Measurements from ENCODE around the gene FGD6.
A peak's percentile ranks its signal among the peaks of the same experiment; 100 is the strongest.

FGD6 gene

DNA sequence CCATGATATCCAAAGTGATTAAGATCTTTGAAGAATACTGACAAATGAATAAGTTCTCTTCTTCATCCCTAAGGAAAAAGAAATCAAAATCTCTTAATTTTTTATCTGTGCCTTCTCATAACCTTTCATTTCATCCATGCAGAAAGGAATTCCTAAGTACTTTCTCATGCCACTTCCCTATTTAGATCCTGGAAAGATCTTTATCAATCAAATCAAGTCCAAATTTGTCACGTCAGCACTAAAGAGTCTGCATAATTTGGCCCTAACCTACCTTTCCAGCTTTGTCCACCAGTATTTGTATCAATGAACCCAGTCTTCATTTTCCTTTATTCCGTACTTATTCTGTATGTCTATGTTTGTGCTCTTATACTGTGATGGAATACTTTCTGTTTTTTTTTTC, 41.5 kb upstream of the FGD6 start:
- Histone ChIP-seq H3K36me3 (peaks cover 65% of the 10 kb centered on the region), H3K27me3 (no peaks in the 10 kb centered on the region), H3K9me3 (no peaks in the 10 kb centered on the region), H3K4me3 (ENCODE audit: low read depth, low read length) (no peak overlapping the region), H3K4me1 (no peaks in the 10 kb centered on the region)
- TF ChIP-seq, protein P1, sequence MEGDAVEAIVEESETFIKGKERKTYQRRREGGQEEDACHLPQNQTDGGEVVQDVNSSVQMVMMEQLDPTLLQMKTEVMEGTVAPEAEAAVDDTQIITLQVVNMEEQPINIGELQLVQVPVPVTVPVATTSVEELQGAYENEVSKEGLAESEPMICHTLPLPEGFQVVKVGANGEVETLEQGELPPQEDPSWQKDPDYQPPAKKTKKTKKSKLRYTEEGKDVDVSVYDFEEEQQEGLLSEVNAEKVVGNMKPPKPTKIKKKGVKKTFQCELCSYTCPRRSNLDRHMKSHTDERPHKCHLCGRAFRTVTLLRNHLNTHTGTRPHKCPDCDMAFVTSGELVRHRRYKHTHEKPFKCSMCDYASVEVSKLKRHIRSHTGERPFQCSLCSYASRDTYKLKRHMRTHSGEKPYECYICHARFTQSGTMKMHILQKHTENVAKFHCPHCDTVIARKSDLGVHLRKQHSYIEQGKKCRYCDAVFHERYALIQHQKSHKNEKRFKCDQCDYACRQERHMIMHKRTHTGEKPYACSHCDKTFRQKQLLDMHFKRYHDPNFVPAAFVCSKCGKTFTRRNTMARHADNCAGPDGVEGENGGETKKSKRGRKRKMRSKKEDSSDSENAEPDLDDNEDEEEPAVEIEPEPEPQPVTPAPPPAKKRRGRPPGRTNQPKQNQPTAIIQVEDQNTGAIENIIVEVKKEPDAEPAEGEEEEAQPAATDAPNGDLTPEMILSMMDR (IDR thresholded peaks at IDR 0.05; ENCODE audit: low read depth, low read length) = no peak
- DNase-seq = no peak

GRCh38 chr12:95258151-95258550, 40.9 kb upstream of the FGD6 start:
- DNase-seq = no peak
- Histone ChIP-seq H3K36me3 (peaks cover 67% of the 10 kb centered on the region), H3K4me3 (ENCODE audit: low read depth, low read length) (no peak overlapping the region), H3K4me1 (no peaks in the 10 kb centered on the region), H3K9me3 (no peaks in the 10 kb centered on the region), H3K27me3 (no peaks in the 10 kb centered on the region)
- TF ChIP-seq, protein P1 (IDR thresholded peaks at IDR 0.05; ENCODE audit: low read depth, low read length) = no peak

DNA sequence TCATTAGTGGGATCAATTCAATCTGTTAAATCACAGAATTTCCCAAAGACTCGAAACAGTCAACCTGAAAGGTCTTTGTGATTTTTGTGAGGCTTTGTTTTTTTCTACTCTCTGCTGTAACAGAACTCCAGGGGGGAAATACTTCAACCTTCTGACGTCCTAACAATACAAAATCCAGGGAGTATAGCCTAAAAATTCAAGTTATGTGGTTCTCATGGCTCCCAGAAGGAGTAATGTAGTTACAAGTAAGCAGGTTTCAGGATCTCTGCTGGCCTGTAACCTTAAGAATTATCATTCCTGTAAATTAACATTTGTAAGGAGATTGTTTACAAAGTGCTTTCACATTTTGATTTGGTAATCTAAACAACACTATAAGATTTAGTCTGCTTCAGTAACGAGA, 40.3 kb upstream of the FGD6 start:
- Histone ChIP-seq H3K27me3 (no peaks in the 10 kb centered on the region), H3K4me1 (no peaks in the 10 kb centered on the region), H3K9me3 (no peaks in the 10 kb centered on the region), H3K4me3 (ENCODE audit: low read depth, low read length) (no peak overlapping the region), H3K36me3 (peaks cover 67% of the 10 kb centered on the region)
- DNase-seq = no peak
- TF ChIP-seq, protein P1 (IDR thresholded peaks at IDR 0.05; ENCODE audit: low read depth, low read length) = no peak

DNA sequence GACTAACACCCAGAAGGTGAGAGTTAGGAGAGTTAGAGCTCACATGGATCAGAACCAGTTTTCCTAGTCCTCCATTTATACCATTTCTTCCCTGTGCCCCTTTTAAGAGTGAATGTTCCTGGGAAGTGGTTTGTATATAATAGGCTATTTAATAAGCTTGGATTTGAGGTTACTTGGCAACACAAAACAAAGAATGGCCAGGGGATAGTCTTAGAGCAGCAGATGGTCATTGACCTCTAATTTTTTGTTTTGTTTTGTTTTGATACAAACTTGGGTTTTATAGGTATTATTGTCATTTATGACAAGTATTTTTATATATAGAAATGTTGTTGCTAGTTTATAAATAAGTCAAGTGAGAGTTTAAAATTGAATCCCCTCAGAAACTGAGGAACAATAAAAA, 36.1 kb upstream of the FGD6 start:
- Histone ChIP-seq H3K27me3 (no peaks in the 10 kb centered on the region), H3K36me3 (peaks cover 65% of the 10 kb centered on the region), H3K4me3 (ENCODE audit: low read depth, low read length) (no peak overlapping the region), H3K4me1 (peaks cover 11% of the 10 kb centered on the region), H3K9me3 (no peaks in the 10 kb centered on the region)
- no peak for DNase-seq
- TF ChIP-seq, protein P1 (IDR thresholded peaks at IDR 0.05; ENCODE audit: low read depth, low read length) = no peak

- Histone ChIP-seq H3K27me3 (no peaks in the 10 kb centered on the region), H3K36me3 (peaks cover 20% of the 10 kb centered on the region), H3K9me3 (no peaks in the 10 kb centered on the region), H3K4me1 (peaks cover 20% of the 10 kb centered on the region), H3K4me3 (ENCODE audit: low read depth, low read length) (peak overlapping the region; percentile 25)
- DNase-seq = peak; percentile 33
- TF ChIP-seq, protein P1 (IDR thresholded peaks at IDR 0.05; ENCODE audit: low read depth, low read length) = no peak
Observed at GRCh38 chr12:95248604-95249360, 31.5 kb upstream of the FGD6 start.

DNA sequence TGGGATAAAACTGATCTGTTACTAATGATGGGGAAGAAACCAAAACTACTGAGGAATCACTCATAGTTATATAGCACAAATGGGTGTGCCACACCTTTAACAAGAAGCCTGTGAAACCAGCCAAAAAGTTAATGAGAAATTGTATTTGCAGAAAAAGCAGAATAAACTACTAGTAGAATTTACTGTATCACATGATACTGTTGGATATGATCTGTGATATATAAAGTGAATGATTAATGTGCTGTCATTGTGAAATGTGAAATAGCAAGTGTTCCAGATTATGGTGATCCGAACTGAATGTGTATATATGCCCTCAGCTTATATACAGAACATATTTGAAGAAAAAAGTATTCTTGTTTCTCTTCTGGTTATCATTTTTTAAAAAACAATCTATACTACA, 30.8 kb upstream of the FGD6 start:
- peaks cover 16% of the 10 kb centered on the region for H3K36me3 ChIP-seq
- H3K27me3 ChIP-seq = no peaks in the 10 kb centered on the region
- DNase-seq = no peak
- H3K4me3 ChIP-seq (ENCODE audit: low read depth, low read length) = no peak overlapping the region
- H3K4me1 ChIP-seq = peaks cover 20% of the 10 kb centered on the region
- H3K9me3 ChIP-seq = no peaks in the 10 kb centered on the region
- TF ChIP-seq, protein P1 (IDR thresholded peaks at IDR 0.05; ENCODE audit: low read depth, low read length) = no peak

All from BE2C (cell line).